ENCODE data around the gene HBZ. TPM values are rescaled to one million over a fixed set of nuclear protein-coding genes. Genes with fewer than 3 reads are reported as not detected.
"Not testable (repeated sequence)": the region's sequence is repeated elsewhere in the genome, so short reads cannot be mapped to it uniquely, and the experiment has no call there.

Gene HBZ
- total RNA-seq, 1 experiment from 2014 or later, result not detected

DNA sequence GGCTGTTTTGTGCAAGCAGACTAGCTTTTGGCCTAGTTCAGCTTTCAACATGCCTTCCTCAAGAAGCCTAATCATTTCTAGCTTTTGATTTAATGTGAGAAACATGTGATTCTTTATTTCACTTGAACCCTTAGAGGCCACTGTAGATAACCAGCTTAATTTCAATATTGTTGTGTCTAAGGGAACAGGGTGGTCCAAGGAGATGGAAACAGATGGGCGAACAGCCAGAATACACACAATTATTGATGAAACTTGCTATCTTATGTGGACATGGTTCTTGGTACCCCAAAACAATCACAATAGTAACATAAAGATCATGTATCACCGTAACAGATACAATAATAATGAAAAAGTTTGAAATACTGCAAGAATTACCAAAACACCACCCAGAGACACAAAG, 18.7 kb upstream of the HBZ start:
- DNase-seq (ENCODE audit: low read depth), result no peak

DNA sequence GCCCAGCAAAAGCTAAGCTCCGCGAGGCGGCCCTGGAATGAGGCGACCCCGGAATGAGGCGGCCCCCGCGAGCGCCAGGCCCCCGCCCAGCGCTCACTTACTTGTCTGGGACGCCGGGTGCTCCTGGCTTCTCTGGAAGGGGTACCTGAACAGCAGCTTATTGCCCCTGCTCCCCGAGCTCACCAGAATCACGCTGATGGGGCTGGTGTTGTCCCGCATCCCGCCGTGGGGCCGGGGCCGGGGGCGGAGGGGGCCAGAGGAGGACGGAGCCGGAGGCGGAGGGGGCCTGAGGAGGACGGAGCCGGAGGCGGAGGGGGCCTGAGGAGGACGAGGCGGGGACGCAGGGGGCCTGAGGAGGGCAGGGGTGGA, 14.4 kb upstream of the HBZ start:
- DNase-seq (ENCODE audit: low read depth), result no peak

DNA sequence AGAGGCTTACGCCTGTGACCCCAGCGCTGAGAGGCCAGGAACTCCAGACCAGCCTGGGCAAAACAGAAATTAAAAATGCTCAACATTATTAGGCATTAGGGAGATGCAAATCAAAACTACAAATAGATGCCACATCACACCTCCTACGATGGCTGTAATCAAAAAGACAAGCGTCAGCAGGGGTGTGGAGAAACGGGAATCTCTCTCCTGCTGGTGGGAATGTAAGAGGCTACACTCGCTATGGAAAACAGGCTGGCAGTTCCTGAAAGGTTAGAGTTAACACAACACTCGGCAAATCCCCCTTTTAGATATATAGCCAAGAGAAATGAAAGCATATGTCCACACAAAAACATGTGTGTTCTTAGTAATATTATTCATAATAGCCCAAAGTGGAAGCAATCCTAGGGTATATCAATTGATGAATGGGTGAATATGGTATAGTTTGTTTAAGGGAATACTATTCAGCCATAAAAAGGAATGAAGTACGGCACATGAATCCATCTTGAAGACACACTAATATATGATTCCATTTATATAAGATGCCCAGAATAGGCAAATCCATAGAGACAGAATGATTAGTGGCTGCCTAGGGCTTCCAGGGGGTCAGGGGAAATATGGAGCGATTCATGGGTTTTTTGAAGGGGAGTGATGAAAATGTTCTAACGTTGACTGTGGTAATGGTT, 12.1 kb upstream of the HBZ start:
- DNase-seq (ENCODE audit: low read depth), result no peak

DNA sequence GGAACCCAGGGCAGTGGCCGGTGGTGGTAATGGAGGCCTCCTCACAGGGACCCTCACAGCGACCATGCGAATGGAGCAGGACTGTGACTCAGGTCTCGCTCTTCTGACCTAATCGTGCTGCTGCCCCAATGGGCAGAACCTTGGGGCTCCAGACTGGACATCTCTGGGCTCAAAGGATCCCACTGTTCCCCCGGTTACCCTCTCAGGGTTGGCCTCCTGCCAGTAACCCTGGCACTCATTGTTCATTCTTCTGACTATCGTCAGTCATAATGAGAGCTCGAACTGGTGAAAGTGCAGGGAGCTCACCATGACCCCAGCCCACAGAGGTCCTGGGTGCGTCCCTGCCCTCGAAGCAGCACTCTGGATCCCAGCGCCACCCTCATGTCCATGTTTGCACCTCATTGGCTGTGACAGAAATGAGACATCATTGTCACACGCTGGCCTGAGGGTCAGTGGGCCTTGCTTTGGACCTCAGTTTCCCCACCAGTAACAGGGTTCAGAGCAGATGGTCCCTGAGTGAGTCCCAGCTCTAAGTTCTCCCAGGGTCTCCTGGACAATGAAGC, 10.0 kb upstream of the HBZ start:
- no peak for DNase-seq (ENCODE audit: low read depth)

DNA sequence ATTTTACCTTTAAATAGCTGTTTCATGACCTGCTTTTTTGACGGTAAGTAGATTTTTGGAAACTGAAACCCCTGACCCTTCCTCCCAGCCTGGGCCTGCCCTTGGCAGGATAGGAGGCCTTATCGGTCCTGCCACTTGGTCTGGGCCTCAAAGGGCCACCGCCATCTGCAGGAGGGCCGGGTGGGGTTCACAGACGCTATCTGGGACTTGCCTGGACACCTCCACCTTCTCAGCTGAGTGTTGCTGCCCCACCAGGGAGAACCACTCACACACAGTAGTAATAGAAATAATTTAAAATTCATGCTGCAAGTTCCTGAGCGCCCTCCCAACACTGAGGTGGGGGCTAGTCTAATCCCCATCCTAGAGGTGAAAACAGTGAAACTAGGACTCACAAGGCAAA, 9.4 kb upstream of the HBZ start:
- DNase-seq (ENCODE audit: low read depth), result no peak

GRCh38 chr16:143456-143855, 9.0 kb upstream of the HBZ start:
- no peak for DNase-seq (ENCODE audit: low read depth)

DNA sequence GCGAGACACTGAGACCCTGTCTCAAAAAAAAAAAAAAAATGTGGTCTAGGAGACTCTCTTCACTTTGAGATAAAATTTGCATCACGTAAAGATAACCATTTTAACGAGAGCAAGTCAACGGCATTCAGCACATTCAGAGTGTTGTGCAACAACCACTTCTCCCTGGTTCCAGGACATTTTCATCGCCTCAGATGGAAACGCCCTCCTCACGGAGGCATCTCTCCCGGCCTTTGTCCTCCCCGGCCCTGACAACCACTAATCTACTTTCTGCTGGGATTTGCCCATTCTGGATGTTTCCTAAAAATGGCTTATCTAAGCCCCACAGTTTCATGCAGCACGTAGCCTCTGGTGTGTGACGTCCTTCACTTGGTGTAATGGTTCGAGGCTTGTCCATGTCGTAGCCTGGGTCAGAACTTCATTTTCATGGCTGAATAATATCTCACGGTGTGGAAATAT, 7.6 kb upstream of the HBZ start:
- no peak for DNase-seq (ENCODE audit: low read depth)

- DNase-seq (ENCODE audit: low read depth), result no peak
Observed at GRCh38 chr16:146646-147045, 5.8 kb upstream of the HBZ start.

DNA sequence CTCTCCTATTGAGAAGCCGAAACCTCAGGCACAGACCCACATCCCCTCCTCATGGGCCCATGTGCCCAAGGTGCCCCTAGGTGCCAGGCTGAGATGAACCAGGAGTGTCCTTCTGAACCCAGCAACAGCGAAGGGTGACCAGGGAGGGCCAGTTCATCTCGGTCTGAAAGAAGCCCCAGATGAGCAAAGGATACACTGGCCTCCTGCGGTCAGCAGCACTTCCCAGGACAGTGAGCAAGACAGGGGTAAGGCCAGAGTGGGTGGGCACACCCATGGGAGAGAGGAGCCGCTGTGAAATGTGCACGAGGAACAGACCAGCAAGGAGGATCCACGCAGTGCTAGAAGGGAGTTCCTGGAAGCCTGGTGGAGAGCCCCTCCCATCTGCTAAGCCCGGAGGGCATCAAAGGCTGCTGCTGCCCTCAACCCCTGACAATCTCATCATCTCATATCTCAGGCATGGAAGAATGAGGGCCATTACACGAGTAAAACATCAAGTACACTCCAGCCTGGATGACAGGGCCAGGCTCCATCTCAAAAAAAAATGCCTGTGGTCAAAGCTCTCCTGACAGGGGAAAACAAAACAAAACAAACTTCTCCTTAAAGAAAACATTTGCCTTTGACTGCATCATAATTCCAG, 3.3 kb upstream of the HBZ start:
- DNase-seq (ENCODE audit: low read depth), result peak; percentile 76

DNA sequence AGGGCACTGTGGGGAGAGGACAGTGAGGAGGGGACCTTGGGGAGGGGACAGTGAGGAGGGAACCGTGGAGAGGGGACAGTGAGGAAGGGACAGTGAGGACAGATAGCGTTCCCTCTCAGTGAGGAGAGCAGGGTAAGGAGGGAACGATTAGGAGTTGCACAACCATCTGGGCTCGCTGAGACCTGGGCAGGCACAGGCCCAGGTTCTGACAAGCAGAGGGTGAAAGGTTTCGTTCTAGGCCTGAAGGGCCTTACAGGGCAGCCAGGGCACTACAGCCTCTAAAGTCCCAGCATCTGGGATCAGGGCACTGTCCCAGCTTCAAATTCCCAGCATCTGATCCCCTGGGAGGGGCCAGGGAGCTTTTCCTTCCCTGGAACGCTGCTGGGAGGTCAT, 681 bp downstream of the HBZ start:
- not testable (repeated sequence) for DNase-seq (ENCODE audit: low read depth)

- DNase-seq (ENCODE audit: low read depth), result not testable (repeated sequence)
Observed at GRCh38 chr16:153550-154216, 1.2 kb downstream of the HBZ start.

GRCh38 chr16:154217-155030, 2.0 kb downstream of the HBZ start:
- DNase-seq (ENCODE audit: low read depth), result no peak

GRCh38 chr16:155031-155398, 2.6 kb downstream of the HBZ start:
- DNase-seq (ENCODE audit: low read depth), result no peak

GRCh38 chr16:159136-159849, 6.8 kb downstream of the HBZ start:
- no peak for DNase-seq (ENCODE audit: low read depth)

GRCh38 chr16:160242-160641, 7.8 kb downstream of the HBZ start:
- not testable (repeated sequence) for DNase-seq (ENCODE audit: low read depth)

DNA sequence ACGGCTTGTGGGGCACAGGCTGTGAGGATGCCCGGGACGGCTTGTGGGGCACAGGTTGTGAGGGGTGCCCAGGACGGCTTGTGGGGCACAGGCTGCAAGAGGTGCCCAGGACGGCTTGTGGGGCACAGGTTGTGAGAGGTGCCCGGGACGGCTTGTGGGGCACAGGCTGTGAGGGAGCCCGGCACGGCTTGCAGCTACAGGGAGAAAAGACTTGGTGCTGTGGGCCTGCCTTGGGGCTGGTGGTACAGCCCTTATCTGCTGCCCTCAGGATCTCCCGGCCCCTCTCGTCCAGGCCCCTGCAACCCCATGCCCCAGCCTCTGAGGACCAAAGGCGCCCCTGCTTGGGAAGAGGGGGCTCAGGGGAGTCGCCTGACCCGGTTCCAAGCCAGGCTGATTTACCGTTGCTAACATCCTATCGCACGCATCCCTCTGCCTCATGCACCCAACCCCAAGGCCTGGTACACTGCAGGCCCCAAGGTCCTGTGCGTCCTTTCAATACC, 8.3 kb downstream of the HBZ start:
- no peak for DNase-seq (ENCODE audit: low read depth)

DNA sequence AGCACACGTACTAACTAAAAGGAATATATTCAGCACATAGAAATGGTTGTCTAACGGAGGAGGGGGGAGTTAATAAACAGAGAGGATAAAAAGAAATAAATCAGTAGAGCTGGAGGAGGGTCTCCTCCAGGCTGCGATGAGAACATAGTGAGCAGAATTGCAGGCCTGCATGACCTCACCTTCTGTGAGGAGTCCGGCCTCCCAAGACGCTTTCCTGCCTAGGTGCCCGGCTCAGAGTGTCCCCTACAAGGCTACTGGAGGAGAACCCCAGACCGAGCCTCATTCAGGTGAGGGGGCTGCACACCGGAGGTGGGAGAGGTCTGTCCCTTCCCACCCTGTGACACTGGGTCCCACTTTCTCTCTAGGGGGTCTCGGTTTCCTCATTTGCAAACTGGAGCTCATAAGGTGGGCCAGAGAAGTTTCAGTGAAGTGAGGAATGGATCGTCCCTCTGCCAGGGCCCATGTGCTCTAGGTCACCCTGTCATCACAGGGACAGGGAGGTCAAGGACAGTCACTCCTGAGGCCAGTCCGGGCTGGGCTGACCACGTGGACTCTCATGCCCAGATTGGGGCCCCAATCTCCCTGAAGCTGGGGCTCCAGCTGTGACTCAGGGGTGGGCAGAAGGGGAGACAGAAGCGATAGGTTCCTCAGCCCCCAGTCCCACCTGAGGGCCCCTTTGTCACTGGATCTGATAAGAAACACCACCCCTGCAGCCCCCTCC, 10.0 kb downstream of the HBZ start:
- no peak for DNase-seq (ENCODE audit: low read depth)

DNA sequence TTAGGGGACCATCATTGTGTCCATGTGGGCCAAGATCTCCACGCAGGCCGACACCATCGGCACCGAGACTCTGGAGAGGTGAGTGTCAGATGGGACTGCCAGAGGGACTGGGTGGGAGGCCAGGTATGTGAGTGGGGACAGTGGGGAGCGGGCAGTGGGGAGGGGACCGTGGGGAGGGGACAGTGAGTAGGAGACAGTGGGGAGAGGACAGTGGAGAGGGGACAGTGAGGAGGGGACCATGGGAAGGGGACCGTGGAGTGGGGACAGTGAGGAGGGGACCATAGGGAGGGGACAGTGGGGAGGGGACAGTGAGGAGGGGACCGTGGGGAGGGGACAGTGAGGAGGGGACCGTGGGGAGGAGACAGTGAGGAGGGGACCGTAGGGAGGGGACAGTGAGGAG, 10.7 kb downstream of the HBZ start:
- DNase-seq (ENCODE audit: low read depth), result not testable (repeated sequence)

DNA sequence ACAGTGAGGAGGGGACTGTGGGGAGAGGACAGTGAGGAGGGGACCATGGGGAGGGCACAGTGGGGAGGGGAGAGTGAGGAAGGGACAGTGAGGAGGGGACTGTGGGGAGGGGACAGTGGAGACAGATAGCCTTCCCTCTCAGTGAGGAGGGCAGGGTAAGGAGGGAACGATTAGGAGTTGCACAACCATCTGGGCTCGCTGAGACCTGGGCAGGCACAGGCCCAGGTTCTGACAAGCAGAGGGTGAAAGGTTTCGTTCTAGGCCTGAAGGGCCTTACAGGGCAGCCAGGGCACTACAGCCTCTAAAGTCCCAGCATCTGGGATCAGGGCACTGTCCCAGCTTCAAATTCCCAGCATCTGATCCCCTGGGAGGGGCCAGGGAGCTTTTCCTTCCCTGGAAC, 11.3 kb downstream of the HBZ start:
- DNase-seq (ENCODE audit: low read depth), result not testable (repeated sequence)

DNA sequence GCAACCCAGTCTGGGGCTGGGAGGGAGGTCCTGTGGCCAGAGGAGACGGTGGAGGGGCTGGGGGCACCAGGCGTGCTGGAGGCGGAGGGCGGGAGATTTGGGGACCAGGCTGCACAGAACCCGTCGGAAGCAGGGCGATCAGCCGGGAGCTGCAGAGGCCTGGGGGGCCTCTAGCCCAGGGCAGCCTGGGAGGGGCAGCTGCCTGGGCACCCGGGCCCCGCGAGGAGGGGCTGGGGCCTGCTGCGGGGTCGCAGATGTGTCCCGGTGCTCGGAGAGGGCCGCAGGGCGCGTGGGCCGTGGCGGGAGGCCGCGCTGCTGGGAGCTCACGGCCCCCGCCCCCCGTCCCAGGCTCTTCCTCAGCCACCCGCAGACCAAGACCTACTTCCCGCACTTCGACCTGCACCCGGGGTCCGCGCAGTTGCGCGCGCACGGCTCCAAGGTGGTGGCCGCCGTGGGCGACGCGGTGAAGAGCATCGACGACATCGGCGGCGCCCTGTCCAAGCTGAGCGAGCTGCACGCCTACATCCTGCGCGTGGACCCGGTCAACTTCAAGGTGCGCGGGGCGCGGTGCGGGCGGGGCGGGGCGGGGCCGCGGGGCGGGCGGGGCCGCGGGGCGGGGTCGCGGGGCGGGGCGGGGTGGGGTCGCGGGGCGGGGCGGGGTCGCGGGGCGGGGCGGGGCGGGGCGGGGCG, 11.8 kb downstream of the HBZ start:
- DNase-seq (ENCODE audit: low read depth), result not testable (repeated sequence)

All from M059J (cell line).